ENCODE data around the gene BCL7A. TPM values are rescaled to one million over a fixed set of nuclear protein-coding genes. Genes with fewer than 3 reads are reported as not detected.
A peak's percentile ranks its signal among the peaks of the same experiment; 100 is the strongest.

BCL7A gene
- total and polyA plus RNA-seq, 9 of the 15 experiments (the other 6 are each of a cell fraction or from before 2014, with no cell fraction given) = 0.25 to 21.9 (median 14.9) TPM

DNA sequence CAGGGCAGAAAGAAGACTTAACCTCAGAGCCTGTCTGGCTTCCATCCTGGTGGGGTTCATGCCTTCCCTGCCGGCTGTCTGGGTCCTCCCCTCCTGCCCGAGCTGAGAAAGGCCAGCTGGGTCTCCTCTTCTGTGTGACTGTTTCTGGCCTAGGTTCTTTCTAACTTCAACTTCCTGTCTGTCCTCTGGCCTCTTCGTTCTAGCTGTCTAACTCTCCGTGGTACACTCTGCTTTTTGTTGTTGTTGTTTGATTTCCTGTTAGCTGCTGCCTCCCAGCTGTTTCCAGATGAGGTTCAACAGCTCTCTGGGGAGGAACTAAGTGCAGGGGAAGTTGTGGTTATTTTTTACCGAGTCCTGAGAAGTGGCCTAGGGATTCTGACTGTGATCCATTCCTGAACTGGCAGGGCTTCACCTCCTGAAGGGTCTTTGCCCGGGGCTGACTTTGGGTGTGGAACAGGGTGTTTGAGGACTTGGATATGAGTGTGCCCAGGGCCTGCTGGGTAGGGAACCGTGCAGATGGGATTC is 60.1 kb downstream of the BCL7A start (continued):
- TF ChIP-seq, protein P1, sequence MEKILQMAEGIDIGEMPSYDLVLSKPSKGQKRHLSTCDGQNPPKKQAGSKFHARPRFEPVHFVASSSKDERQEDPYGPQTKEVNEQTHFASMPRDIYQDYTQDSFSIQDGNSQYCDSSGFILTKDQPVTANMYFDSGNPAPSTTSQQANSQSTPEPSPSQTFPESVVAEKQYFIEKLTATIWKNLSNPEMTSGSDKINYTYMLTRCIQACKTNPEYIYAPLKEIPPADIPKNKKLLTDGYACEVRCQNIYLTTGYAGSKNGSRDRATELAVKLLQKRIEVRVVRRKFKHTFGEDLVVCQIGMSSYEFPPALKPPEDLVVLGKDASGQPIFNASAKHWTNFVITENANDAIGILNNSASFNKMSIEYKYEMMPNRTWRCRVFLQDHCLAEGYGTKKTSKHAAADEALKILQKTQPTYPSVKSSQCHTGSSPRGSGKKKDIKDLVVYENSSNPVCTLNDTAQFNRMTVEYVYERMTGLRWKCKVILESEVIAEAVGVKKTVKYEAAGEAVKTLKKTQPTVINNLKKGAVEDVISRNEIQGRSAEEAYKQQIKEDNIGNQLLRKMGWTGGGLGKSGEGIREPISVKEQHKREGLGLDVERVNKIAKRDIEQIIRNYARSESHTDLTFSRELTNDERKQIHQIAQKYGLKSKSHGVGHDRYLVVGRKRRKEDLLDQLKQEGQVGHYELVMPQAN (IDR thresholded peaks at IDR 0.05; ENCODE audit: borderline replicate concordance) = peak; percentile 72
- TF ChIP-seq HDAC1 (IDR thresholded peaks at IDR 0.05) = peak in 1 of 2 experiments; percentile 71; a peak in 1 of 4 replicates
- TF ChIP-seq KDM5B (IDR thresholded peaks at IDR 0.05; ENCODE audit: insufficient replicate concordance, low read depth, low read length) = peak; percentile 18
- TF ChIP-seq HDAC2 (IDR thresholded peaks at IDR 0.05) = 0 out of 2 replicates have a peak, but pooled peaks have one; percentile 21
- TF ChIP-seq, protein P2, sequence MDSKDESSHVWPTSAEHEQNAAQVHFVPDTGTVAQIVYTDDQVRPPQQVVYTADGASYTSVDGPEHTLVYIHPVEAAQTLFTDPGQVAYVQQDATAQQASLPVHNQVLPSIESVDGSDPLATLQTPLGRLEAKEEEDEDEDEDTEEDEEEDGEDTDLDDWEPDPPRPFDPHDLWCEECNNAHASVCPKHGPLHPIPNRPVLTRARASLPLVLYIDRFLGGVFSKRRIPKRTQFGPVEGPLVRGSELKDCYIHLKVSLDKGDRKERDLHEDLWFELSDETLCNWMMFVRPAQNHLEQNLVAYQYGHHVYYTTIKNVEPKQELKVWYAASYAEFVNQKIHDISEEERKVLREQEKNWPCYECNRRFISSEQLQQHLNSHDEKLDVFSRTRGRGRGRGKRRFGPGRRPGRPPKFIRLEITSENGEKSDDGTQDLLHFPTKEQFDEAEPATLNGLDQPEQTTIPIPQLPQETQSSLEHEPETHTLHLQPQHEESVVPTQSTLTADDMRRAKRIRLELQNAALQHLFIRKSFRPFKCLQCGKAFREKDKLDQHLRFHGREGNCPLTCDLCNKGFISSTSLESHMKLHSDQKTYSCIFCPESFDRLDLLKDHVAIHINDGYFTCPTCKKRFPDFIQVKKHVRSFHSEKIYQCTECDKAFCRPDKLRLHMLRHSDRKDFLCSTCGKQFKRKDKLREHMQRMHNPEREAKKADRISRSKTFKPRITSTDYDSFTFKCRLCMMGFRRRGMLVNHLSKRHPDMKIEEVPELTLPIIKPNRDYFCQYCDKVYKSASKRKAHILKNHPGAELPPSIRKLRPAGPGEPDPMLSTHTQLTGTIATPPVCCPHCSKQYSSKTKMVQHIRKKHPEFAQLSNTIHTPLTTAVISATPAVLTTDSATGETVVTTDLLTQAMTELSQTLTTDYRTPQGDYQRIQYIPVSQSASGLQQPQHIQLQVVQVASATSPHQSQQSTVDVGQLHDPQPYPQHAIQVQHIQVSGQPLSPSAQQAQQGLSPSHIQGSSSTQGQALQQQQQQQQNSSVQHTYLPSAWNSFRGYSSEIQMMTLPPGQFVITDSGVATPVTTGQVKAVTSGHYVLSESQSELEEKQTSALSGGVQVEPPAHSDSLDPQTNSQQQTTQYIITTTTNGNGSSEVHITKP (IDR thresholded peaks at IDR 0.05; ENCODE audit: partially characterized antibody) = peak; percentile 52
- no peak; the same call in 1 of the 2 replicates for TF ChIP-seq SP1 (CRISPR knock-in tag; IDR thresholded peaks at IDR 0.05)
- no peak for TF ChIP-seq TAF15 (IDR thresholded peaks at IDR 0.05; ENCODE audit: low read depth, low read length)
- TF ChIP-seq TSC22D4 (tag; IDR thresholded peaks at IDR 0.05) = no peak
- TF ChIP-seq UBTF (IDR thresholded peaks at IDR 0.05; ENCODE audit: borderline replicate concordance in 1 of 2, low read depth in 2 of 2, low read length in 2 of 2) = 0 out of 4 replicates have a peak, but pooled peaks of 1 of the 2 experiments have one; percentile 5
- 0 out of 2 replicates have a peak, but pooled peaks have one; percentile 17 for TF ChIP-seq MTA1 (IDR thresholded peaks at IDR 0.05; ENCODE audit: borderline replicate concordance)
- peak; percentile 87 for TF ChIP-seq SPI1 (IDR thresholded peaks at IDR 0.05; ENCODE audit: borderline replicate concordance, low read depth, low read length)
- TF ChIP-seq NFIC (IDR thresholded peaks at IDR 0.05) = no peak
- TF ChIP-seq GABPA (tag; conservative IDR thresholded peaks at IDR 0.05; ENCODE audit: low read depth) = peak; percentile 55
- 0 out of 2 replicates have a peak, but pooled peaks have one; percentile 19 for TF ChIP-seq POLR2A (conservative IDR thresholded peaks at IDR 0.05)
- TF ChIP-seq TRIM28 (IDR thresholded peaks at IDR 0.05) = no peak
- TF ChIP-seq MTA2 (IDR thresholded peaks at IDR 0.05; ENCODE audit: low read depth) = no peak
- no peak for TF ChIP-seq ZNF644 (tag; IDR thresholded peaks at IDR 0.05; ENCODE audit: low read depth)
- TF ChIP-seq ARID3A (IDR thresholded peaks at IDR 0.05; ENCODE audit: borderline replicate concordance, low read depth, low read length) = no peak
- TF ChIP-seq DACH1 (IDR thresholded peaks at IDR 0.05; ENCODE audit: partially characterized antibody) = peak; percentile 84
- TF ChIP-seq SMARCE1 (IDR thresholded peaks at IDR 0.05) = peak; percentile 19; the same call in 1 of the 2 replicates
